Stimulated activated CD4-positive, alpha-beta T cell treated with anti-CD3 and anti-CD28 coated beads, TNF-alpha, amount 100 ng/mL, for 48 hours (primary cell): ENCODE results near the gene SASS6.

Experiments
- DNase-seq, 3 donors: peaks; one replicate each; pipeline ENCODE4 v3.0.0-alpha.2; 2020; ENCODE audit warnings: low read depth in 3 of 3

Gene SASS6

DNA sequence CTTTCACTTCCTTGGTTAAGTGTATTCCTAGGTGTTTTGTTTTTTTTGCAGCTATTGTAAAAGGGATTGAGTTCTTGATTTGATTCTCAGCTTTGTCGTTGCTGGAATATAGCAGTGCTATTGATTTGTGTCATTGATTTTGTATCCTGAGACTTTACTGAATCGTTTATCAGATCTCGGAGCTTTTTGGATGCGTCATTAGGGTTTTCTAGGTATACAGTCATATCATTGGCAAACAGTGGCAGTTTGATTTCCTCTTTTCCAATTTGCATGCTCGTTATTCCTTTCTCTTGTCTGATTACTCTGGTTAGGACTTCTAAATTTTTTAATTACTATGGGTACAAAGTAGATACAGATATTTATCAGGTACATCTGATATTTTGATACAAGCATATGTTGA is 87.5 kb downstream of the SASS6 start:
- DNase-seq: no peak

DNA sequence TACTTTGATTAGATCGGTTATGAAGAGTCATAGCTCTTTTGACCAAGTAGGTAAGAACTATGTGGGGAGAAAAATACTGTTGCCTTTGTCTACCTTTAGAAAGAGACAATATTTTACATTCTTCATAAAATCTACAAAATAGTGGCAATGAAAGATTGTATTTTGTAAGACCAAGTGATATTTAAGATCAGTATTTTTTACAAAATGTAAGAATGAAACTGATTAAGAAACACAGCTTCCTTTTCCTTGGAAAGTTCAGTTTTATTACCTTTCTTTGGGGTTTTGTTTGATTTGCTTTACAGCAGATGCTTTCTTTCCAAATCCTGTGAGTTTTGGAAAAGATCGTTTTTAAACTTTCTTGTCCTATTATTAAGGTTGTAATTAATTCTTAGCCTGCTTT is 93.1 kb downstream of the SASS6 start:
- no peak for DNase-seq

DNA sequence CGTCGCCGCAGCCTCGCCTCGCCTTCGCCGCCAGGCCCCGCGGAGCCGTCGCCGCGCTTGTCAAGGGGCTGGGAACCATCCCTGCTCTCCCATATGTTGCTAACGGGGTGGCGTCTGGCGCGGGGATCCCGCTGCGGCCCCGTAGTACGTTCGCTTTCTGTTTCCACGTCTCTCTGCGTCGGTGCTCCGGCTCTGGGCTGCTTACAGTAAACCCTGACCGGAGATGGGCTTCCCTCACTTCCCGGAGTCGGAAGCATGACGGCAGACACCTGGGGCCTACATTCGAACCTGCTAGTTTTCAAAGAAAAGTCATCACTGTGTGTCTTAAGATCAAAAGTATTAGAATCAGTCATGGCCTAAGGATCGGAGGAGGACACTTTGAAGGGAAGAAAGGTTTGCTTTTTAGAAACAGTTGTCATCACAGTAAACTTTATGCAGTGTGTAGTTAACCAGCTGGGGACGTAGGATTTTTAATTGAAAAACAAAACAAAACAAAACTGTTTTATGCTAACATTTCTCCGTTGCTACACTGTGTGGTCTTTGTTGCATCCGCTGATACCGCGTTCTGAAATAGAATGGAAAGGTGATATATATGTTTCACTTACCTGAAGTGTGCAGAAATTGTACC is 94.0 kb downstream of the SASS6 start:
- DNase-seq: peak; percentile 62 to 85 (median 69)

DNA sequence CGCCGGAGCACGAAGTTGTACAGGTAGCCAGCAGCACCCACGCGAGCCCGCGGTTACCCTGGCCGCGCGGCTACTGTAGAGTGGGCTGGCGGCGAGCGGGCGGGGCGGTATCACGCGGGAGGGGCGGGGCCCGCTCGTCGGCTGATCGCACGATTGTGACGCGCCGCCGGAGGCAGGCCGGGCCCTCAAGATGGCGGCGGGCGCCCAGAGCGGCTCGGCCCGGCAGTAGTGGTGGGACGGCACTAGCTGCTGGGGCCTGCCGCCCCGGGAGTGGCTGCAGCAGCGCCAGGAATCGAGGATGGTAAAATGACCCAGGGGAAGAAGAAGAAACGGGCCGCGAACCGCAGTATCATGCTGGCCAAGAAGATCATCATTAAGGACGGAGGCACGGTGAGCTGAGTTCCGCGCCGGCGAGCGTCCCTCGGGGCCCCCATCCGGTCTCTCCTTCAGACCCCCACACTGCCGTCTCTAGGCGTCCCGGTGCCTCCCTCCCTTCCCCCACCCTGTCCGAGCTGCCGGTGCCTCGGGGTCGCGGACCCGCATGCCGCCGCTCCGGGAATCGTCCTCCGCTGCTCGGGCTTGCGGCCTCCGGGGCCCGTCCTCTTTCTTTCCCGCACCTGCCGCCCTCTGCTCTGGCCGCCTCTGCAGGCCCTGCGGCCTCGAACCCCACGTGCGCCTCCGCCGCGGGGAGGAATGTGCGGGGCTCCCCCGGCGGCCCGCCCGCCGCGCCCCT is 94.6 kb downstream of the SASS6 start:
- peak; percentile 79 to 93 (median 82) for DNase-seq

DNA sequence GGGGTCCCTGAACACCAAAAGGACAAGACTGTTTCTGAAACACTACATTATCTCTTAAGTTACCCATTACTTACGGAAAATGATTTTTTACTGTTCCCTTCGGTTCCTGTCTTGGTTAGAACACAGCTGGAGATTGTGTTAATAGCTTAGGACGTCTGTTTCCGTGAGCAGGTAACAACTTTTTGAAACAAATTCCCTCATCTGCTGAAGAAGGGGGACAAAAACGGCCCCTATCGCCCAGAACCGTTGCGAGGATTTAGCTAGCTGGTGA is 95.1 kb downstream of the SASS6 start:
- DNase-seq: no peak

DNA sequence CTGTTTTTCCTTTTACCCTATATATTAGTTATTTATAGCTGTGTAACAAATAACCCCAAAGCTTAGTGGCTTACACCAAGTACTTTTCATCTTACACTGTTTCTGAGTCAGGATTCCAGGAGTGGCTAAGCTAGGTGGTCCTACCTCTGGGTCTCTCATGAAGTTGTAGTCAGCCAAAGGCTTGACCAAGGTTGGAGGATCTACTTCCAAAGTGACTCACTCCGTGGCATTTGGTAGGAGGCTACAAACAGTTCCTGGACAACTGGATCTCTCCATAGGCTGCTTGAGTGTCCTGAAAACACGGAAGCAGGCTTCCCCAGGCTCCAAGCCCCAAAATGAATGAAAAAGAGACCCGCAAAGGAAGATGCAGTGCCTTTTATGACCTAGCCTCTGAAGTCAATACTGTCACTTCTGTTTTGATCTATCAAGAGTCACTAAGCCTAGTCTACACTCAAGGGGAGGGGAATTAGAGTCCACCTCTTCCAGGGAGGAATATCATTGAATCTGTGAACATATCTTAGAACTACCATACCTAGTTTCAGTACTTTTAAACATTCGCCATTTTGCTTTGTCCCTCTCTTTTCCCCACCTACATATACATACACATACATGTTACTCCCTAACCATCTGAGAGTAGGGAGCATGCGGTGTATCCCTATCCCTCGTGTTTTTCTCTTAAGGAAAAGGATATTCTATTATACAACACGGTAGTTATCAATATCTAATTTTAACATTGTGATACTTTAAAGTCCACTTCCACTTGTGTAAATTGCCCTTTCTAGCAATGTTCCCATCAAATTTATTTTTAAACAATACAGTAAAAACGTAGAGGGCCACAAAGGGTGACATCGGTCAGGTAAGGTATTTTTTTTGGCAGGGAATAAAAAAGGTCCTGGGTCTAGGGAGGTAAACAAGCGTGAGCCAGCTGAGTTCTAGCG is 95.7 kb downstream of the SASS6 start:
- no peak for DNase-seq

DNA sequence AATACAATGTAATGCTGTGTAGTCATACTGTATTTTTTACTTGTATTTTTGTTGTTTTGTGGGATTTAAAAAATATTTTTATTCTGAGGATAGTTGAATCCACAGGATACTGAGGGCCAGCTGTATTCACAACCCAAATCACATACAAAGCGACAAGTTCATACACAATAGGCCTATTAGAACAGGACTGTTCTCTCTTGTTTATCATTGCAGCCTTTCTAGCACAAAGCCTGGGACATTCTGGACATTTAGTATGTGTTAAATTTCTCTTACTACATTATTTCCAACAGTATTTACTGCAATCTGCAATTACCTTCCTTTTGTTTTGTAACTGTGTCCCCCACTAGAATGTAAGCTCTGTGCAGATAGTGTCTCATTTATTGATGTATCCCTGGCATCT is 97.5 kb downstream of the SASS6 start:
- no peak for DNase-seq

DNA sequence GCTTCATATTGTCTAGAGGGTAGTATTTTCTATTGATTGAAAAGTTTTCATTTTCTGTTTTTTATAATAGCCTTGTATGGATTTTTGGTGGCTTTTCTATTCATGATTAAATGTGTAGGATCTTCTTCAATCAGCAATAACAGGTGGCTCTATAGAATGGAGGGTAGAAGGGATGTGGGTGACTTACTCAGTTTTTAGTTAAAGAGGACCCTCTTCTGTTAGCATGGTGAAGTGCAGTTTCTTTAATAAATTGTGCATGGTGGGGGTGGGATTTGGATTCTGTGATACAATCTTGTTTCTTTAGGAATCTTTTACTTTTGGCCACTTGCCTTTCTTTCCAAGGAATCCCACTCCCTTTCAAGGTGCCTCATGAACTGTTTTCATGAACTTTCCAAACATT is 98.3 kb downstream of the SASS6 start:
- no peak for DNase-seq
